Stimulated activated CD8-positive, alpha-beta memory T cell treated with anti-CD3 and anti-CD28 coated beads, Interleukin-15, amount 100 ng/mL, for 1 hour (primary cell): ENCODE measurements around the gene EPB42.
"Not testable (repeated sequence)": the region's sequence is repeated elsewhere in the genome, so short reads cannot be mapped to it uniquely, and the experiment has no call there.

Source experiments
- DNase-seq: peaks from one replicate; pipeline ENCODE4 v3.0.0-alpha.2; 2020; ENCODE audit warnings: low read depth

The EPB42 gene

GRCh38 chr15:43241100-43241499 is 20.3 kb upstream of the EPB42 start:
- no peak for DNase-seq

GRCh38 chr15:43239732-43240491 is 19.1 kb upstream of the EPB42 start:
- DNase-seq: no peak

- no peak for DNase-seq
Measured at GRCh38 chr15:43238671-43239131, 17.9 kb upstream of the EPB42 start.

GRCh38 chr15:43237842-43238470 is 17.1 kb upstream of the EPB42 start:
- no peak for DNase-seq

- DNase-seq: no peak
Measured at GRCh38 chr15:43235536-43235935, 14.7 kb upstream of the EPB42 start.

- DNase-seq: no peak
Measured at GRCh38 chr15:43232289-43232874, 11.6 kb upstream of the EPB42 start.

- no peak for DNase-seq
Measured at GRCh38 chr15:43230640-43231115, 9.9 kb upstream of the EPB42 start.

- no peak for DNase-seq
Measured at GRCh38 chr15:43229977-43230376, 9.2 kb upstream of the EPB42 start.

GRCh38 chr15:43226436-43227305 is 5.9 kb upstream of the EPB42 start:
- no peak for DNase-seq

- not testable (repeated sequence) for DNase-seq
Measured at GRCh38 chr15:43225950-43226255, 5.1 kb upstream of the EPB42 start.

- peak; percentile 7 for DNase-seq
Measured at GRCh38 chr15:43225201-43225949, 4.6 kb upstream of the EPB42 start.

- no peak for DNase-seq
Measured at GRCh38 chr15:43221422-43221821, 604 bp upstream of the EPB42 start.

GRCh38 chr15:43219929-43220928 is 589 bp downstream of the EPB42 start:
- DNase-seq: no peak

- DNase-seq: no peak
Measured at GRCh38 chr15:43218908-43219706, 1.7 kb downstream of the EPB42 start.

- DNase-seq: no peak
Measured at GRCh38 chr15:43215961-43216360, 4.9 kb downstream of the EPB42 start.

GRCh38 chr15:43214592-43215295 is 6.1 kb downstream of the EPB42 start:
- no peak for DNase-seq

GRCh38 chr15:43214169-43214568 is 6.6 kb downstream of the EPB42 start:
- no peak for DNase-seq

GRCh38 chr15:43213466-43213865 is 7.4 kb downstream of the EPB42 start:
- DNase-seq: no peak

- no peak for DNase-seq
Measured at GRCh38 chr15:43212951-43213350, 7.9 kb downstream of the EPB42 start.
